Esophagus muscularis mucosa (tissue), 4 donors: ENCODE data around the gene HACE1.

ENCODE experiments used
- EP300 ChIP-seq: sonication (generic); formaldehyde crosslinking; IDR thresholded peaks from one replicate; pipeline ENCODE4 v1.6.1; 2017; ENCODE audit warnings: antibody characterized with exemption
- POLR2A ChIP-seq: fragments of 450-650 bp; IDR thresholded peaks from one replicate; pipeline ENCODE4 v1.6.1; 2017; ENCODE audit warnings: antibody characterized with exemption, moderate library complexity, mild to moderate bottlenecking, low read depth
- POLR2AphosphoS5 ChIP-seq, 2 donors: sonication (generic); formaldehyde crosslinking; IDR thresholded peaks; one replicate each; pipeline ENCODE4 v1.6.1; 2017; ENCODE audit warnings: antibody characterized with exemption in 2 of 2
- TF ChIP-seq, protein P1 (sequence below), 3 experiments: fragments of 200-600 bp in 2 of 3; fragments of 450-650 bp in 1 of 3; sonication (generic) in 2 of 3; IDR thresholded peaks; one replicate each; pipeline ENCODE4 v1.5.1; 2017 to 2019; ENCODE audit warnings: antibody characterized with exemption in 3 of 3, mild to moderate bottlenecking in 2 of 3, moderate library complexity in 1 of 3

- TF ChIP-seq, protein P1, sequence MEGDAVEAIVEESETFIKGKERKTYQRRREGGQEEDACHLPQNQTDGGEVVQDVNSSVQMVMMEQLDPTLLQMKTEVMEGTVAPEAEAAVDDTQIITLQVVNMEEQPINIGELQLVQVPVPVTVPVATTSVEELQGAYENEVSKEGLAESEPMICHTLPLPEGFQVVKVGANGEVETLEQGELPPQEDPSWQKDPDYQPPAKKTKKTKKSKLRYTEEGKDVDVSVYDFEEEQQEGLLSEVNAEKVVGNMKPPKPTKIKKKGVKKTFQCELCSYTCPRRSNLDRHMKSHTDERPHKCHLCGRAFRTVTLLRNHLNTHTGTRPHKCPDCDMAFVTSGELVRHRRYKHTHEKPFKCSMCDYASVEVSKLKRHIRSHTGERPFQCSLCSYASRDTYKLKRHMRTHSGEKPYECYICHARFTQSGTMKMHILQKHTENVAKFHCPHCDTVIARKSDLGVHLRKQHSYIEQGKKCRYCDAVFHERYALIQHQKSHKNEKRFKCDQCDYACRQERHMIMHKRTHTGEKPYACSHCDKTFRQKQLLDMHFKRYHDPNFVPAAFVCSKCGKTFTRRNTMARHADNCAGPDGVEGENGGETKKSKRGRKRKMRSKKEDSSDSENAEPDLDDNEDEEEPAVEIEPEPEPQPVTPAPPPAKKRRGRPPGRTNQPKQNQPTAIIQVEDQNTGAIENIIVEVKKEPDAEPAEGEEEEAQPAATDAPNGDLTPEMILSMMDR (IDR thresholded peaks at IDR 0.05) = no peak
- TF ChIP-seq POLR2AphosphoS5 (IDR thresholded peaks at IDR 0.05) (no peak), POLR2A (no peak), EP300 (no peak)
These were observed 173.1 kb downstream of the HACE1 start for GRCh38 chr6:104686550-104687175.
